AG08395 (cell line): ENCODE measurements around the gene AKR1C3.
"Not testable (repeated sequence)": the region's sequence is repeated elsewhere in the genome, so short reads cannot be mapped to it uniquely, and the experiment has no call there.

Experiments used
- DNase-seq: peaks from one replicate; pipeline ENCODE4 v3.0.0; 2012; ENCODE audit warnings: mixed read lengths, low spot score

Gene AKR1C3

GRCh38 chr10:5136468-5137087, 42.4 kb downstream of the AKR1C3 start:
- no peak for DNase-seq

GRCh38 chr10:5137699-5138098, 43.5 kb downstream of the AKR1C3 start:
- DNase-seq: not testable (repeated sequence)

DNA sequence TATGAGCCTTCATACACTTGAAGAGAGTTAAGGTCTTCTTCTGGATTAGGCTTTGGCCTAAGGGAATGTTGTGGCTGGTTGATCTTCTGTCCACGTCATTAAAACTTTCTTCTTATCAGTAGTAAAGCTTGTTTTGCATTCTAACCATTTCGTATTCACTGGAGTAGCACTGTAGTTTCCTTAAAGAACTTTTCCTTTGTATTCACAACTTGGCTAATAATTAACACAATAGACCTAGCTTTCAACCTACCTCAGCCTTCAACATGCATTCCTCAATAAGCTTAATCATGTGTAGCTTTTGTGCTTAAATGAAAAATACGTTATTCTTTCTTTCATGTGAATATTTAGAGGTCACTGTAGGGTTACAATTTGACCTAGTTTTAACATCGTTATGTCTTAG, 48.0 kb downstream of the AKR1C3 start:
- DNase-seq: no peak

DNA sequence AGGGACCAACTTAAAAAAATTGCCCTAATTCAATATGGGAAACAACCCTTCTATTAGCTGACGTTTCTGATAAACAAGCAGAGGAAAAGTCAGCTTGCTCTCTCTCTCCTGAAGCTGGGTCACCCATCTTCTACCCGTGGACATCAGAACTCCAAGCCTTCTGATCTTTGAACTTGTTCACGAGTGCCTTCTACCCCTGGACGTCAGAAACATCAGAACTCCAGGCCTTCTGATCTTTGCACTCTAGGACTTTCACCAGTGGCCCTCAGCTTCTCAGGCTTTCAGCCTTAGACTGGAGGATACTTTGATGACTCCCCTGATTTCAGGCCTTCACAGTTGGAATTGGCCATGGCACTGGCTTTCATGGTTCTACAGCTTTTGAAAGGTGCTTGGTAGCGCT, 48.9 kb downstream of the AKR1C3 start:
- DNase-seq: no peak

- DNase-seq: no peak
These were observed 52.7 kb downstream of the AKR1C3 start for GRCh38 chr10:5146920-5147254.

- no peak for DNase-seq
These were observed 53.2 kb downstream of the AKR1C3 start for GRCh38 chr10:5147255-5147980.

GRCh38 chr10:5147981-5148677, 53.9 kb downstream of the AKR1C3 start:
- no peak for DNase-seq

- no peak for DNase-seq
These were observed 54.4 kb downstream of the AKR1C3 start for GRCh38 chr10:5148678-5149032.

GRCh38 chr10:5151076-5151475, 56.9 kb downstream of the AKR1C3 start:
- no peak for DNase-seq

GRCh38 chr10:5155951-5156350, 61.7 kb downstream of the AKR1C3 start:
- DNase-seq: no peak
